ENCODE data around the gene DAND5.

DAND5 gene, protein sequence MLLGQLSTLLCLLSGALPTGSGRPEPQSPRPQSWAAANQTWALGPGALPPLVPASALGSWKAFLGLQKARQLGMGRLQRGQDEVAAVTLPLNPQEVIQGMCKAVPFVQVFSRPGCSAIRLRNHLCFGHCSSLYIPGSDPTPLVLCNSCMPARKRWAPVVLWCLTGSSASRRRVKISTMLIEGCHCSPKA

DNA sequence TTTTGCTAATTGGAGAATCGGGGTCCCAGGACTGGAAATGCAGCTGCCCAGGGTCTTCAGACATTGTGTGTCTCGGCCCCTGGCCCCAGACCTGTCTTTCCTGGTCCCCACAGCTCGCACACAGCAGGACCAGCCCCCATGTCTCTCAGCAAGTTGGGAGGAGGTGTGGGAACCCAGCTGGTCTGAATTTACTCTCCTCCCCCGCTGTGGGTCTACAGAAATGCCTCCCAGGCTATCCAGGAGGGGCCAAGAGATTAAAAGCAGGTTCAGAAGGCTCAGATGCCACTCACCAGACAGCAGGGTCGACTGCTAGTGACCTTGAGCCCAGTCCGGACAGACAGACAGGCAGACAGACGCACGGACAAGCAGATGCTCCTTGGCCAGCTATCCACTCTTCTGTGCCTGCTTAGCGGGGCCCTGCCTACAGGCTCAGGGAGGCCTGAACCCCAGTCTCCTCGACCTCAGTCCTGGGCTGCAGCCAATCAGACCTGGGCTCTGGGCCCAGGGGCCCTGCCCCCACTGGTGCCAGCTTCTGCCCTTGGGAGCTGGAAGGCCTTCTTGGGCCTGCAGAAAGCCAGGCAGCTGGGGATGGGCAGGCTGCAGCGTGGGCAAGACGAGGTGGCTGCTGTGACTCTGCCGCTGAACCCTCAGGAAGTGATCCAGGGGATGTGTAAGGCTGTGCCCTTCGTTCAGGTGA is at the start of gene DAND5:
Gene DAND5, plus strand, starts transcription at position 285 of the 697 bp plus-strand sequence. Its CDS starts 85 bp downstream, at position 370.
- peak; percentile 44 for DNase-seq

DNA sequence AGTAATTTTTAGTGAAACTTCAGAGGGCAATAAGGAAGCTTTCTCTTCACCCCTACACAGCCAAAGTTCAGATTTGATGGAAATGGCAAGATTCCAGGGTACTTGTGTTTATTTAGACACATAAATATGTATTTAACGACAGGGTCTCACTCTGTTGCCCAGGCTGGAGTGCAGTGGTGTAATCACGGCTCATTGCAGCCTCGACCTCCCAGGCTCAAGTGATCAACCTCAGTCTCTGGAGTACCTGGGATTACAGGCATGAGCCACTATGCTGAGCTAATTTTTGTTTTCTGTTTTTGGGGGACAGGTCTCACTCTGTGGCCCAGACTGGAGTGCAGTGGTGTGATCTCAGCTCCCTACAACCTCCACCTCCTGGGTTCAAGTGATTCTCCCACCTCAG is 48.3 kb upstream of the DAND5 start:
- DNase-seq, result no peak

DNA sequence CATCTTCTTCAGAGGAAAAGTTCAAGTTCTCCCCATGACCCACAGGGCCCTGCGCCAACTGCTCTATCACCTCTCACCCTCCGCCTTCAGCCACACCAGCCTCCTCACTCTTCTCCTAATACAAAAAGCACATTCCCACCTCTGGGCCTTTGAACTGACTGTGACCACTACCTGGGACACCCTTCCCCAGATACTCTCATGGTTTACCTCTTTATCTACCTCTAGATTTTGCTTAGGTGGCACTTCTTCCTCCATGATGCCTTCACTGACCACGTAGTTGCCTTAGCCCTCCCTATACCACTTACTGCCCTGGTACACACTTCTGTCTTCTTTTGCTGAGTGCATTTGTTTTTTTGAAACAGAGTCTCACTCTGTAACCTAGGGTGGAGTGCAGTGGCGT is 46.4 kb upstream of the DAND5 start:
- DNase-seq, result no peak

DNA sequence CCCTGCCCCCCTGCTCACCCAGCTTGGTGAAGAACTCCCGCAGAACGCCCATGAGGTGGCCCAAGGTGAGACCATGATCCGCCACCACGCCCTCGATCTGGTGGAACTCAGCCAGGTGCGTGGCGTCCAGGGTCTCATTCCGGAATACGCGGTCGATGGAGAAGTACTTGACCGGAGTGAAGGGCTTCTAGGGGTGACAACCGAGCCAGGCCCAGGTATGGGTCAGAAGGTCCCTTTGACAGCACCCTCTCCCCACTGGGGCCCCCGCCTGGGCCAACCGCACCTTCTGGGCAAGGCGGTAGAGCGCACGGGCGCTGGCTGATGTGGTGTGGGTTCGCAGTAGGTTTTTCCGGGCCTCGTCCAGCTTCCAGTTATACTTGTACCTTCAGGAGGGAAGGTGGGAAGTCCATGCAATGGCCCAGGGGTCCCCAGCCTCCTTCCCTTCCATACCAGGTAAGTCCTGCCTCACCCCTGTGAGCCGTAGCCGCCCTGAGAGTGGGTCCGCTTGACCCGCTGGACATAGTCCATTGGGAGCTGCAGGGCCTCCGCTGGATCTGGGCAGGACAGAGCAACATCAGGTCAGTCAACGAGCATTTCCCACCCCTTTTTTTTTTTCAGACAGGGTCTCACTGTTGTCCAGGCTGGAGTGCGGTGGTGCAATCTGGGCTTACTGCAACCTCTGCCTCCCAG is 44.6 kb upstream of the DAND5 start:
- DNase-seq, result no peak

DNA sequence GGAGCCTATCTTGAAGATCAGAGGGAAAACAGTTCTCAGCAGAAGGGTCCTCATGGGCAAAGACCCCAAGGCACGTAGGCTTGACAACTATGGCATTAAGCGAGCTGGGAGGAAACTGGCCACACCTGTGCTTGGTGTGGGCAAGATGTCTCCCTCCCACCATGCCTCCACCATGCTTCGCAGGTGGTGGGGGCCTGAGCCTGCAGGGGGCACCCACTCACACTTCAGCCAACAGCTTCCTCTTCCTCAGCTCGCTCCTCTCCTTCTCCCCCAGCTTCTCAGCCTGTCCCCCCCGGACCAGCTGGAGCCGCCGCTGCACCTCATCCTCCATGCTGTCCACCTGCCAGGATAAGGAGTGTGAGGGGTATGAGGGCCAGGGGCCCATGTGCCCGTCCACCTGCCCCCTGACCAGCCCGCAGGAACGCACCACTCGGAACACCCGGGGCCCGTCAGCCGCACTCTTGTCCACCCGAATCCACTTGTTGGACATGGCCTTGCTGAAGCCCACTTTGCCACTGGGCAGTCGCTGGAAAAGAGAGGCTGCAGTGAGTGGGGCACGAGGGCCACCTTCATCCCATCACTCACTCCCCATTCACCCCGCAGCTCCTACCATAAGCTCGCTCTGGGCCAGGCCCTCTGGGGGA is 39.3 kb upstream of the DAND5 start:
- no peak for DNase-seq

DNA sequence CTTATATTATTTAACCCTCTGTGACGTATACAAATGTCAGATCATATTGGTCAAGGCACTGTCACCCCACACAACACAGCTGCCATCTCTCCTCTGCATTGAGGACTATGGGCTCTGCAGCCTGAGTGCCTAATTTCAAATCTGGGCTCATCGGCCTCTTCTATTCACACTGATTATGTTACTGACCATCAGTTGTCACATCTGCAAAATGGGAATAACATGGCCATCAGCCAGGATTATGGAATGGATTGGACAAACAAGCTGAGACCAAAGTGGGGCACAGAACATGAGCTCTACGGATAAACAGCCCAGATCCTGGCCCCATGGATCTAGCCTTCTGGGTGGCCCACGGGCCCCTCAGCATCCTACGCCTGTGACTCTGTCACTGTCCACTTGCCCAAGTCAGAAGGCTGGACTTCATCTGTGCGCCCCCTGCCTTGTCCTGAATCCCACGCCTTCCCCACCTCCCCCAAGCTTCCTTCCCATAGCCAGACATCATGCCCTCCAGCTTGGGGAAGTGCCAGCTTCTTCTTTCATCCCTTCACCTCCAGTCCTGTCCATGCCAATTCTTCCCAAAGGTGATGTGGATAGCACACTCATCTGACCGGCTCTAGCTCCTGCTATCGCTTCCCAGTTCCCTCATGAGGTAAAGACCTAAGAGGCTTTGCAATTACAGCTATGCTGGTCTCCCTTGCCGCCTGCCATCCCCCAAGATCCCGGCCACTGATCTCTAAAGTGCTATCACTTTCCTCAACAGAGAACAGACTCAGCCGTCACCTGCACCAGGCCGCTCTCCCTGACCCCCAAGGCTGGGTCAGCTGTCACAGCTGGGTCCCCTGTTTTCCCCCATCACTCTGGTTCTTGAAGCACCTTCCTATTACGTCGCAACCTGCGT is 36.7 kb upstream of the DAND5 start:
- DNase-seq, result no peak

DNA sequence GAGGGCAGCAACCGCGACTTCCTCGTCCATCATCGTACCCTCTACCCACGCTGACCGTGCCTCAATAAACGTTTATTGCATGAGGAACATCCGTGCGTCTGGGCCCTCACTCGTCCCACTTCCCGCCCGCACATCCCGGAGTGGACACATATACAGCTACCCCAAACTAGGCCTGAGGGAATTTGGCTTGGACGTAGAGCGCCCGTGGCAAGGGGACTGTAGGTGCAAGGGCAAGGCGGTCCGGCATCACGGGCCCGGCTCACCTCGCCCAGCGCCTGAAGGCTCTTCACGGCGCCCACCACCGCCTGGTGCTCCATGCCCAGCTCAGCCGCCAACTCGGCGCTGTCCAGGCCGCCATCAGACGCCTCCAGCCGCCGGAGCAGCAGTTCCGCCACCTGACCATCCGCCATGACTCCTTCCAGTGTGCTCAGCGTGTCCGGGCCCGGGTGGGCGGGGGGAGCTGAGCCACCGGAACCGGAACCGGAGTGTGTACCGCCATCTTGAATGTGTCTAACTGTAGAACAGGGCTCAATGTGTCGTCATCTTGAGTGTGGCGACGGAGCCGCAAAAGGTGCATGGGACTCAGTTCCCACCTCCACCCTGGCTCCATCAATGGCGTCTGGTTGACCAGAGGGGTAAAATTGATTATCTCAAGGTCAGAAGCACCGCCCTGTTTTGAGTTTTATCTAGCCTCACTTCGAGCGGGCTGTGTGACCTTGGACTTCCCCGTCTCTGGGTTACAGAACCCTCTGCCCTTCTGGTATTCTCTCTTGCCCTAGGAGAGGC is 35.9 kb upstream of the DAND5 start, which contains the start of gene FARSA:
Gene FARSA, minus strand, starts transcription at position 425 of the 786 bp plus-strand sequence. Its CDS starts 15 bp downstream, at position 410.
- peak; percentile 97 for DNase-seq

DNA sequence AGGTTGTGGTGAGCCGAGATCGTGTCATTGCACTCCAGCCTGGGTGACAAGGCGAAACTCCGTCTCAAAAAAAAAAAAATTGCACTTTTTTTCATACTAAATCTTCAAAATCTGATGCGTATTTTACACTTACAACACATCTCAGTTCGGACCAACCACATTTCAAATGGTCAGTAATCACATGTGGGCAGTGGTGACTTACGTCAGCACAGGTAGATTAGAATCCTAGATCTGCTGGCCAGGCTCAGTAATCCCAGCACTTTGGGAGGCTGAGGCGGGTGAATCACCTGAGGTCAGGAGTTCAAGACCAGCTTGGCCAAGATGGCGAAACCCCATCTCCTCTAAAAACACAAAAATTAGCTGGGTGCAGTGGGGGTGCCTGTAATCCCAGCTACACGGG is 34.3 kb upstream of the DAND5 start:
- no peak for DNase-seq

DNA sequence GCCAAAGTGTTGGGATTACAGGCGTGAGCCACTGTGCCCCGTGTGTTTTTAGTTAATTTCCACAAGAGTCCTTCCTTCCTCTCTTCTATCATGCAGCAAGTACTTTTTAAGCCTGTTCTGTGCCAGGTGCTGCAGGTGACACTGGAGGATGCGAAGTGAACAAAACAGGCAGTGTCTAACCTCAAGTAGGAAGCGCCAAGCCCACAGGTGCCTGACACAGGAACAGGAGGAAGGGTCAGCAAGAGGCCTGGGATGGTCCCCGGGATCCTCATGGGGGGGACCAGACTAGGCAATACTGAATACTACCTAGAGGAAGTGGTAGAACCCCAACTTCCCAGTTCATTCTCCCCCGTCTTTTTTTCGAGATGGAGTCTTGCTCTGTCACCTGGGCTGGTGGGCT is 32.8 kb upstream of the DAND5 start:
- no peak for DNase-seq

DNA sequence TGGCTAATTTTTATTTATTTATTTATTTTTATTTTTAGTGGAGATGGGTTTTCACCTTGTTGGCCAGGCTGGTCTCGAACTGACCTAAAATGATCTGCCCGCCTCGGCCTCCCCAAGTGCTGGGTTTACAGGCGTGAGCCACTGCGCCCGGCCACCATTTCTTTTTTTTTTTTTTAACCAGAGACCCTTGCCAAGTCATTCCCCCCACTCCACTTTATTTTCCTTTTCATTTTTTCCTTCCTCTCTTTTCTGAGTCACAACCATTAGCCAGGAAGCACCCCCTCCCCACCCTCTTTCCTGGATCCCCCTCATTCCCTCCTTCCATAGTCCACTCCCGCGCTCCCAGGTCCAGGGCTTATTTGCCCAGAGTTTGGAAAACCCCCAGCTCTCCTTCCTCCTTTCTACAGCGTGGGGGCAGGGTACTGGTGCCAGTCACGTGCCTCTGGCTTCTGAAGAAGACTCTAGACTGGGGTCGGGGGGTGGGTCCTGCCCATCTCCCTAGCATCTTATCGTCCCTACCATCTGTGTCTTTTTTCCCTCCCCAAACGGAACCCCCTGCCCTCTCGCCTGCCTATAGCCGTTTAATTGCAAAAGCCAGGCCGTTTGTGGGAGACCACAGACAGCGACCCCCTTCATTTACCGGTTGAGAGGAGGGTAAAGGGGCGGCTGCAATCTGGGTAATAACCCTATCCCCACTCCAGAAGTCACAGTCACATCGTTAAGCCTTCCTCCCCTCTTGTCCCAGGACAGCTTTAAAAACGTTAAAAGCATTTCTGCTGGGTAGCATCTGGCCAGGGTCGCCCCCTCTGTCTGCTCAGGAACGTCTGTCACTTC is 32.1 kb upstream of the DAND5 start:
- peak; percentile 62 for DNase-seq

DNA sequence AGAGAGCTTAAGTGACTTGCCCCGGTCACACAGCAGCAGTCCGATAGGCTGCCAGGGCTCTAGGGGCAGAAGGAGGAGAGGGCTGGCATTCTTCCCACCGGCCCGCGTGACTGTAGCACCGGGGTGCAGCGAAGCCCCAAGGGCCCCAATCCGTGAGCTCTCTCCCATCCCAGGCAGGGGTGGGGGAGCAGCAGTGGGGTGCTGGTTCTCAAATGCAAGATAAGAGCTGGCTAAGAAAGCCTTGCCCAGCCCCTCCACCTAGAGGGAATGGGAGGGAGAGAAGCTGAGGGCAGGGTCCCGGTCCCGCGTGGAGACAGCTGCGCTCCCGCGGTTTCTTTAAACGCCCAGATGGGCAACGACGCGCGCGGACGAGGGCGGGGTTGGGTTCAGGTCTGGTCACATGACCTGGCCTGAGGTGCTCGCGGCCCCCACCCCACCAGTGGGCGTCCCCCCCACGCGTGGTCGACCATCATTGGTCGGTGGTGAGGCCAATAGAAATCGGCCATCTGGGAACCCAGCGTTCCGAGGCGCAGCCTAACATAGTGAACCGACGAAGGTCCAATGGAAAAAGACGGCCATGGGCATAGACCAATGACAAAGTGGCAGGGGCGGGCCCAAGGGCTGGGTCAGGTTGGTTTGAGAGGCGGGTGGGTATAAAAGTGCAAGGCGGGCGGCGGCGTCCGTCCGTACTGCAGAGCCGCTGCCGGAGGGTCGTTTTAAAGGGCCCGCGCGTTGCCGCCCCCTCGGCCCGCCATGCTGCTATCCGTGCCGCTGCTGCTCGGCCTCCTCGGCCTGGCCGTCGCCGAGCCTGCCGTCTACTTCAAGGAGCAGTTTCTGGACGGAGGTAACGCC is 31.2 kb upstream of the DAND5 start, which contains the start of gene CALR:
Gene CALR, plus strand, starts transcription at position 683 of the 852 bp plus-strand sequence. Its CDS starts 71 bp downstream, at position 754.
- DNase-seq, result peak; percentile 100

DNA sequence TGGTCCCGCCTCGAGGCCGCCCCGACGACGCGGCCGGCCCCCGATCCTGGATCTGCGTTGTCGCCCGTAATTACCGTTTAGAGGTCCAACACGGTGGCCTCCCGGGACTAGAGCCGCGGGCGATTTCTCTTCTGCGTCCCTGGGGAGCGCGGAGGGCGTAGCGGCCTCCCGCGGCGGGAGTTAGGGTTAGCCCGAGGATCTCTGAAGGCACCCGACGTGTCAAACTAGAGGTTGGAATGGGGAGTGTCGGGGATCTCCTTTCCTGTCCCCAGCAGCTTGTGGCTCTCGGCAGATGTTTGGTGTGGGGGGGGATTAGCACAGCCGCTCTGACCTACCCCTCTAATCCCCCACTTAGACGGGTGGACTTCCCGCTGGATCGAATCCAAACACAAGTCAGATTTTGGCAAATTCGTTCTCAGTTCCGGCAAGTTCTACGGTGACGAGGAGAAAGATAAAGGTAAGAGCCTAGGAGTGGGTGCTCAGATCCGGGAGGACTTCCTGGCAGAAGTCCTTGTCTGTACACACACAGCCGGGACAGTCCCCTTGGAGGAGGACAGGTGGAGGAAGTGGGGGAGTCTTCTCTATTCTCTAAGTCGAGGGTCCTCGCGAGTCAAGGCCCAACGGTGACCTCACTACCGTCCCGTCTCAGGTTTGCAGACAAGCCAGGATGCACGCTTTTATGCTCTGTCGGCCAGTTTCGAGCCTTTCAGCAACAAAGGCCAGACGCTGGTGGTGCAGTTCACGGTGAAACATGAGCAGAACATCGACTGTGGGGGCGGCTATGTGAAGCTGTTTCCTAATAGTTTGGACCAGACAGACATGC is 30.4 kb upstream of the DAND5 start:
- peak; percentile 73 for DNase-seq

DNA sequence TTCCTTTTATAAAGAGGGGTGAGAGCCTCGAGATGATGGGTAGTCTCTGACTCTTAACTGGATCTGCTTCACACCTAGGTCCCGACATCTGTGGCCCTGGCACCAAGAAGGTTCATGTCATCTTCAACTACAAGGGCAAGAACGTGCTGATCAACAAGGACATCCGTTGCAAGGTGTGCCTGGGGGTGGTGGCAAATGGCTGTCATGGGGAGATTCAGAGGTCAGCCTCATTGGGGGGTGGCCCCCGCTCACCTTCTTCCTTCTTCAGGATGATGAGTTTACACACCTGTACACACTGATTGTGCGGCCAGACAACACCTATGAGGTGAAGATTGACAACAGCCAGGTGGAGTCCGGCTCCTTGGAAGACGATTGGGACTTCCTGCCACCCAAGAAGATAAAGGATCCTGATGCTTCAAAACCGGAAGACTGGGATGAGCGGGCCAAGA is 29.4 kb upstream of the DAND5 start:
- no peak for DNase-seq

DNA sequence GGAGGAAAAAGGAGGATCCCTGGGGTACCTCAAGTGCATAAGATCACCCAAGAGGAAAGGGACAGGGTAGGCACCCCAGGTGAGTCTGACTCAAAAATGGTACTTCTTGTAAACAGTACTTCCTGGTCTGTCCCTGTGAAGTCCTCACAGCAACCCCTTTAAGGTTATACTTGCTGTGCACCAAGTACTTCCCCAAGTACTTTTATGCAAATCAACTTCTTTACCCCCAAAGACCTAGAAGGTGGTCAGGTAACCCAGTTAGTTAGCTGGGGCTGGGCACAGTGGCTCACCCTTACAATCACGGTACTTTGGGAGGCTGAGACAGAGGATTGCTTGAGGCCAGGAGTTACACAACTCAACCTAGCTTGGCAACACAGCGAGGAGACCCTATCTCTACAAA is 28.5 kb upstream of the DAND5 start:
- DNase-seq, result no peak

DNA sequence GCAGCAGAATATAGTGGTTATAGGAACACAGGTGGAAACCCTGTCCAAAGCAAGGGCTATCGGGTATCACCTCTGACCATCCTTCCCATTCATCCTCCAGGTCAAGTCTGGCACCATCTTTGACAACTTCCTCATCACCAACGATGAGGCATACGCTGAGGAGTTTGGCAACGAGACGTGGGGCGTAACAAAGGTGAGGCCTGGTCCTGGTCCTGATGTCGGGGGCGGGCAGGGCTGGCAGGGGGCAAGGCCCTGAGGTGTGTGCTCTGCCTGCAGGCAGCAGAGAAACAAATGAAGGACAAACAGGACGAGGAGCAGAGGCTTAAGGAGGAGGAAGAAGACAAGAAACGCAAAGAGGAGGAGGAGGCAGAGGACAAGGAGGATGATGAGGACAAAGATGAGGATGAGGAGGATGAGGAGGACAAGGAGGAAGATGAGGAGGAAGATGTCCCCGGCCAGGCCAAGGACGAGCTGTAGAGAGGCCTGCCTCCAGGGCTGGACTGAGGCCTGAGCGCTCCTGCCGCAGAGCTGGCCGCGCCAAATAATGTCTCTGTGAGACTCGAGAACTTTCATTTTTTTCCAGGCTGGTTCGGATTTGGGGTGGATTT is 25.8 kb upstream of the DAND5 start:
- no peak for DNase-seq

DNA sequence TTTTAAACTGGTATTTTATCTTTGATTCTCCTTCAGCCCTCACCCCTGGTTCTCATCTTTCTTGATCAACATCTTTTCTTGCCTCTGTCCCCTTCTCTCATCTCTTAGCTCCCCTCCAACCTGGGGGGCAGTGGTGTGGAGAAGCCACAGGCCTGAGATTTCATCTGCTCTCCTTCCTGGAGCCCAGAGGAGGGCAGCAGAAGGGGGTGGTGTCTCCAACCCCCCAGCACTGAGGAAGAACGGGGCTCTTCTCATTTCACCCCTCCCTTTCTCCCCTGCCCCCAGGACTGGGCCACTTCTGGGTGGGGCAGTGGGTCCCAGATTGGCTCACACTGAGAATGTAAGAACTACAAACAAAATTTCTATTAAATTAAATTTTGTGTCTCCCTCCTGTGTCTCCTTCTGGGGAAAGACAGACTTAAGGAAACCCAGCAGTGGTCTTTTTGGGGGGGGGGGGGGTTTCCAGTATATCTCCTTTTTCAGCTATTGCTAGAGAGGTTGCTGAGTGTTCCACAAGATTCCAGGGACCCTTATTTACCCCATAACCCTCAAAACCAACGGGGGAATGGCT is 25.2 kb upstream of the DAND5 start:
- DNase-seq, result no peak

DNA sequence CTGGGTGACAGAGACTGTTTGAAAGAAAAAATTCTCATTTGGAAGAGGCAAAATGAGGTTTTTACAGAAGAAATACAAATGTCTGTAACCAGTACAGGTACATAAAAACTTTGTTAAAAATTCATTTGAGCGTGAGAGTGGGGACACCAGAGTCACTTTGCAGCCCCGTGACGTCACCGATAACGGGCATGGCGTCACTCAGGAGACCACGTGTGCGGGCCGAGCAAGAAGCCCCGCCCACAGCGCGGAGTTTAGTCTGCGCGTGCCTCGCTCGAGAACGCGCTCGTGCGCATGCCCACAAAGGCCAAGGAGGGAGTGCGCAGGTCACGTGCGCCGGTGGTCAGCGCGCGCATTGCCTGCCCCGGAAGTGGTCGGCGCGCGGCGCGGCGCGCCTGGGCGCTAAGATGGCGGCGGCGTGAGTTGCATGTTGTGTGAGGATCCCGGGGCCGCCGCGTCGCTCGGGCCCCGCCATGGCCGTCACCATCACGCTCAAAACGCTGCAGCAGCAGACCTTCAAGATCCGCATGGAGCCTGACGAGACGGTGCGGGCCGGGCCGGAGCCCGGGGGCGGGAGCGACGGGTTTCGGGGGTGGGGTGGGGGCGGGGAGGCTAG is 23.8 kb upstream of the DAND5 start, which contains the start of gene RAD23A:
Gene RAD23A, plus strand, starts transcription at position 384 of the 613 bp plus-strand sequence. Its CDS starts 87 bp downstream, at position 471.
- peak; percentile 99 for DNase-seq
